Measurements from ENCODE around the gene APPBP2.
A peak's percentile ranks its signal among the peaks of the same experiment; 100 is the strongest.
"Not testable (repeated sequence)": the region's sequence is repeated elsewhere in the genome, so short reads cannot be mapped to it uniquely, and the experiment has no call there.

APPBP2 gene

GRCh38 chr17:60524463-60525327 is 1.3 kb downstream of the APPBP2 start:
- no peak for DNase-seq (ENCODE audit: low read depth)
- TF ChIP-seq, protein P1, sequence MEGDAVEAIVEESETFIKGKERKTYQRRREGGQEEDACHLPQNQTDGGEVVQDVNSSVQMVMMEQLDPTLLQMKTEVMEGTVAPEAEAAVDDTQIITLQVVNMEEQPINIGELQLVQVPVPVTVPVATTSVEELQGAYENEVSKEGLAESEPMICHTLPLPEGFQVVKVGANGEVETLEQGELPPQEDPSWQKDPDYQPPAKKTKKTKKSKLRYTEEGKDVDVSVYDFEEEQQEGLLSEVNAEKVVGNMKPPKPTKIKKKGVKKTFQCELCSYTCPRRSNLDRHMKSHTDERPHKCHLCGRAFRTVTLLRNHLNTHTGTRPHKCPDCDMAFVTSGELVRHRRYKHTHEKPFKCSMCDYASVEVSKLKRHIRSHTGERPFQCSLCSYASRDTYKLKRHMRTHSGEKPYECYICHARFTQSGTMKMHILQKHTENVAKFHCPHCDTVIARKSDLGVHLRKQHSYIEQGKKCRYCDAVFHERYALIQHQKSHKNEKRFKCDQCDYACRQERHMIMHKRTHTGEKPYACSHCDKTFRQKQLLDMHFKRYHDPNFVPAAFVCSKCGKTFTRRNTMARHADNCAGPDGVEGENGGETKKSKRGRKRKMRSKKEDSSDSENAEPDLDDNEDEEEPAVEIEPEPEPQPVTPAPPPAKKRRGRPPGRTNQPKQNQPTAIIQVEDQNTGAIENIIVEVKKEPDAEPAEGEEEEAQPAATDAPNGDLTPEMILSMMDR (IDR thresholded peaks at IDR 0.05; ENCODE audit: insufficient read depth, low read depth, low read length, missing control alignments): no peak
- H3K4me3 ChIP-seq (ENCODE audit: low read depth, low read length): peak overlapping the region; percentile 75

DNA sequence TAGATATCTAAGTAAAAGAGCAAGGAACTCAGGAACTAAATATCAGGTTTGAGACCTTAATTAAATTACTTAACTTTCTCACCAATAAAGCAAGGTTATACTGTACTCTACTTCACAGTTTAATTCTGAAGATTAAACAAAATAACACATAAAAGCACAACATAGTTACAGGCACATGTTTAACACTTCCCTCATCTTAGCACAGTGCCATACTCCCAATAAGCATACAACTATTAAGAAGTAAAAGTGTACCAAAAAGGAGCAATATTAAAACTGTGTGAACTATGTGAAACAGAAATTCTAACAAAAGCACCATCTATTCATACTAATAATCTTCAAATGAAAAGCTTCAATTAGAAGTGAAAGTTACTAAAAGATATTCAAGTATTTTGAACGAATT is 2.2 kb downstream of the APPBP2 start:
- peak overlapping the region; percentile 75 for H3K4me3 ChIP-seq (ENCODE audit: low read depth, low read length)
- no peak for DNase-seq (ENCODE audit: low read depth)
- TF ChIP-seq, protein P1 (IDR thresholded peaks at IDR 0.05; ENCODE audit: insufficient read depth, low read depth, low read length, missing control alignments): no peak

DNA sequence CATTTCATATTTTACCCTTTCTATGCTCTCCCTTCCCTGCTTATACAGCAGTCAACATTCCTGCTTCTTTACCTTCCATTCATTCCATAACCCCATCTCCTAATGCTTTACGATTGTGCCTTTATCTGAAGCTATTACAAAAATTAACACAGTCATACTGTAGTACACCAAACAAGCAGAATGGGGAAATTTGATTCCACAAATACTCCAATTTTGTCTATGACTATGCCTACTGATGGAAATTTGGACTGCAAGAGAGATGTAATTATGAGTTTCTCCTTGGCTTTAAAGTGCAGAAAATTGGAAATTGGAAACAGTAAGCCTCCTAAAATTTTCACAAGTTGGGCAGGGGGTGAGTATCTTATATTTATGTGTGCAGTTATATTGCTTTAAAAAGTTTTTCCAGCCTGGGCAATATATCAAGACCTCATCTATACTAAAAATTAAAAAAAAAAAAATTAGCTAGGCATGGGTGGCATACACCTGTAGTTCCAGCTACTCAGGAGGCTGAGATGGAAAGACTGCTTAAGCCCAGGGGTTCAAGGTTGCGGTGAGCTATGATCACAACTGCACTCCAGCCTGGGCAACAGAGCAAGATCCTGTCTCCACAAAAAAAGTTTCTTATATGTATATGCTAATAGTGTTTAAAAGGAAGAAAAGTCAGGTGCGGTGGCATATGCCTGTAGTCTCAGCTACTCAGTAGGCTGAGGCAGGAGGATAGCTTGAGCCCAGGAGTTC is 3.0 kb downstream of the APPBP2 start:
- TF ChIP-seq, protein P1 (IDR thresholded peaks at IDR 0.05; ENCODE audit: insufficient read depth, low read depth, low read length, missing control alignments): no peak
- no peak overlapping the region for H3K4me3 ChIP-seq (ENCODE audit: low read depth, low read length)
- no peak for DNase-seq (ENCODE audit: low read depth)

DNA sequence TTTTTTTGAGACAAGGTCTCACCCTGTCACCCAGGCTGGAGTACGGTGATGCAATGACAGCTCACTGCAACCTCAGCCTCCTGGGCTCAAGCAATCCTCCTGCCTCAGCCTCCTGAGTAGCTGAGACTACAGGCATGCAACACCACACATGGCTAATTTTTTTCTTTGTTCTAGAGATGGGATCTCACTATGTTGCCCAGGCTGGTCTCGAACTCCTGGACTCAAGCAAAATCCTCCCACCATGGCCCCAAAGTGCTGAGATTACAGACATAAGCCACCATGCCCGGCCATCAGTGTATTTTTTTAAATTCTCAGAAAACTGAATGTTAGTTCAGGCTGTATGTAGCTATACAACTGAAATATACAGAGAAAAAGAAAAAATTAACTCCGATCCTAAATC is 6.2 kb downstream of the APPBP2 start:
- no peak for DNase-seq (ENCODE audit: low read depth)
- H3K4me3 ChIP-seq (ENCODE audit: low read depth, low read length): no peak overlapping the region
- TF ChIP-seq, protein P1 (IDR thresholded peaks at IDR 0.05; ENCODE audit: insufficient read depth, low read depth, low read length, missing control alignments): no peak

DNA sequence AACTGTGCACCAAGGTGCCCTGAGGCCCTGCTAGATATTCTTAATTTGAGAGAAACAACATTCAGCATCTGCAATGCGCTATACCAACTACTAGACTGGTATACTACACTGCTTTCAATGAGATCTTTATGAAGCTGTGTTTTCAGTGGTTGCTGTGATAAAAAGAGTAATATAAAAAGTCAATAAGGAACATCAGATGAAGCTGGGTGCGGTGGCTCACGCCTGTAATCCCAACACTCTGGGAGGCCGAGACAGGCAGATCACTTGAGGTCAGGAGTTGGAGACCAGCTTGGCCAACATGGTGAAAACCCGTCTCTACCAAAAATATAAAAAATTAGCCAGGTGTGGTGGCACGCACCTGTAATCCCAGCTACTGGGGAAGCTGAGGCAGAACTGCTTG is 10.4 kb downstream of the APPBP2 start:
- H3K4me3 ChIP-seq (ENCODE audit: low read depth, low read length); DNase-seq (ENCODE audit: low read depth): not testable (repeated sequence)

- not testable (repeated sequence) for H3K4me3 ChIP-seq (ENCODE audit: low read depth, low read length); DNase-seq (ENCODE audit: low read depth)
Measured at GRCh38 chr17:60515199-60515598, 10.8 kb downstream of the APPBP2 start.

- no peak for DNase-seq (ENCODE audit: low read depth)
- TF ChIP-seq, protein P1 (IDR thresholded peaks at IDR 0.05; ENCODE audit: insufficient read depth, low read depth, low read length, missing control alignments): no peak
Measured at GRCh38 chr17:60514500-60514899, 11.5 kb downstream of the APPBP2 start.

More at GRCh38 chr17:60514500-60514899, 11.5 kb downstream of the APPBP2 start:
- no peak overlapping the region for H3K4me3 ChIP-seq (ENCODE audit: low read depth, low read length)

All from GM12865 (cell line).